Measurements from ENCODE around the gene SPRR5.

Gene SPRR5

DNA sequence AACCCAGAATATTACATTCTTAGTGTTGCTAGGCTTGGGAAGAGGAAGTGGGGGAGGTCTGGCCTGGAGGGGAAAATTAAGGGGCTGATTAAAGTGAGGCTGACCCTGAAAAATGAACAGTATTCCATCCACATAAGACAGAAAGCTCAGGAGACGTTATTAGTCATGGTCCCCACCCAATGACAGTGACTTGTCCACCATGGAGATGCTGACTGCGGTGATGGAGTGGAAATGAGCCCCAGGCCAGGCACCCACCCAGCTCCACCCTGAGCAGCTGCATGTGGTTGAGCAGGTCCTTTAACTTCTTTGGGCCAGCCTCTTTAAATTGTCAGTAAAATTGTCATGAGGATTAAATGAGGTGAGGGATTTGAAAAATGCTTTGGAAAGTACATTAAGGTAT, 22.0 kb downstream of the SPRR5 start:
- no peak for TF ChIP-seq ZFX (IDR thresholded peaks at IDR 0.05)
- TF ChIP-seq, protein P1, sequence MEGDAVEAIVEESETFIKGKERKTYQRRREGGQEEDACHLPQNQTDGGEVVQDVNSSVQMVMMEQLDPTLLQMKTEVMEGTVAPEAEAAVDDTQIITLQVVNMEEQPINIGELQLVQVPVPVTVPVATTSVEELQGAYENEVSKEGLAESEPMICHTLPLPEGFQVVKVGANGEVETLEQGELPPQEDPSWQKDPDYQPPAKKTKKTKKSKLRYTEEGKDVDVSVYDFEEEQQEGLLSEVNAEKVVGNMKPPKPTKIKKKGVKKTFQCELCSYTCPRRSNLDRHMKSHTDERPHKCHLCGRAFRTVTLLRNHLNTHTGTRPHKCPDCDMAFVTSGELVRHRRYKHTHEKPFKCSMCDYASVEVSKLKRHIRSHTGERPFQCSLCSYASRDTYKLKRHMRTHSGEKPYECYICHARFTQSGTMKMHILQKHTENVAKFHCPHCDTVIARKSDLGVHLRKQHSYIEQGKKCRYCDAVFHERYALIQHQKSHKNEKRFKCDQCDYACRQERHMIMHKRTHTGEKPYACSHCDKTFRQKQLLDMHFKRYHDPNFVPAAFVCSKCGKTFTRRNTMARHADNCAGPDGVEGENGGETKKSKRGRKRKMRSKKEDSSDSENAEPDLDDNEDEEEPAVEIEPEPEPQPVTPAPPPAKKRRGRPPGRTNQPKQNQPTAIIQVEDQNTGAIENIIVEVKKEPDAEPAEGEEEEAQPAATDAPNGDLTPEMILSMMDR (conservative IDR thresholded peaks at IDR 0.05): no peak
- H3K27ac ChIP-seq: no peak overlapping the region

DNA sequence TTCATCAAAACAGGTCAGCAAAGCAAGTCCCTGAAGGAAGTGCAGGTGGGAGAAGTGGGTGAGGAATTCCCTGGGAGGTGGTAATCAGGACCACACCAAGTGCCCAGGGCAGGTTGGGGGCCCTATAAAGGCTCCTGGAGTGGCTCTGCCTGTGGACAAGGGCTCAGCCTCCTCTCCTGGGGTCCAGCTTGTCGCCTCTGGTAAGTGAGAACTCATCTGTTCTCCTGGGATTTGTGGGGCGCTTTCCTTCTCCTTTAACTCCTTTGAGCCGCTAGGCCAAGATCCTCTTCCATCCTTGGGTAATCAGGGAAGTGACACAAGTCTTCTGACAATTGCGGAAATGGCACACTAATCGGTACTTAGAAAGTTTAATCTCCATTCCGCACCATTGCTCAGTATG, 23.5 kb downstream of the SPRR5 start, which contains the start of gene SPRR4:
Gene SPRR4 (plus strand): TSS at position 154 of the 400 bp plus-strand sequence. CDS start 1,243 bp downstream, outside the sequence.
- no peak within 1 kb of the TSS for H3K27ac ChIP-seq
- TF ChIP-seq, protein P1 (conservative IDR thresholded peaks at IDR 0.05): no peak
- TF ChIP-seq ZFX (IDR thresholded peaks at IDR 0.05): no peak

DNA sequence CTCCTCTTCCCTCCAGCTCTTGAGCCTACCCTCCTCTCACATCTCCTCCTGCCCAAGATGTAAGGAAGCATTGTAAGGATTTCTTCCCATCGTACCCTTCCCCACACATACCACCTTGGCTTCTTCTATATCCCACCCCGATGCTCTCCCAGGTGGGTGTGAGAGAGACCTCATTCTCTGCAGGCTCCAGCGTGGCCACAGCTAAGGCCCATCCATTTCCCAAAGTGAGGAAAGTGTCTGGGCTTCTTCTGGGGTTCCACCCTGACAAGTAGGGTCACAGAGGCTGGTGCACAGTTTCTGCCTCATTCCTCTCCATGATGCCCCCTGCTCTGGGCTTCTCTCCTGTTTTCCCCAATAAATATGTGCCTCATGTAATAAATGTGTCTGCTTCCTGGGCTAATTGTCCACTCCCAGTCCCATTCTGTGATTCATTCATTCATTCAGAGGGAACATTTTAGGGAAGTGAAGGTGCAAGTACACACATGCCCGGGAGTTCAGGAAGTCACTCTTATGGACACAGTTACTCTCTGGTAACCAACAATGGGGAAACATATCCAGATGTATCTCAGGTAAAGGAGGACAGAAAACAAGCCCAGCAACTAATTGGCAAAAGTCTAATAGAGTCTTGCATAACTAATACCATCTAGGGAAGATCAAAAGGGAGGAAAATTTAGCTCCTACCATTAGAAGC, 25.3 kb downstream of the SPRR5 start:
- no peak overlapping the region for H3K27ac ChIP-seq
- TF ChIP-seq, protein P1 (conservative IDR thresholded peaks at IDR 0.05): no peak
- no peak for TF ChIP-seq ZFX (IDR thresholded peaks at IDR 0.05)

DNA sequence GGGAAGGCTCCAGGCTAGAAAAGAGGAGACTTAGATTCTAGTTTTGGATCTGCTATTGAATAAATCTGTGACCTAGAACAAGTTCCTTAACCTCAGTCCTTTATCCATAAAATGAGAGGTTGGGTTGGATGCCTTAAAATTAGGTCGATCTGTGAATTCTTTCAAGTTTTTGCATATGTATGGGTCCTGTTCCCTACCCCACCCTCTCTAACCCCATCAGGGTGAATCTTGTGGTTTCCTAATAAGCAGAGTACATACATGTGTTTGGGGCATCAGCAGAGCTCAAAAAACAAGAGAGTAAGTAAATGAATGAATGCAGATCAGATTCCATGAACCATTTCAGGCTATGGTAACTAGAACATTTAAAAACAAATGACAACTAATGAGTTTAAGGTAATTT, 29.7 kb downstream of the SPRR5 start:
- no peak for TF ChIP-seq ZFX (IDR thresholded peaks at IDR 0.05)
- TF ChIP-seq, protein P1 (conservative IDR thresholded peaks at IDR 0.05): no peak

DNA sequence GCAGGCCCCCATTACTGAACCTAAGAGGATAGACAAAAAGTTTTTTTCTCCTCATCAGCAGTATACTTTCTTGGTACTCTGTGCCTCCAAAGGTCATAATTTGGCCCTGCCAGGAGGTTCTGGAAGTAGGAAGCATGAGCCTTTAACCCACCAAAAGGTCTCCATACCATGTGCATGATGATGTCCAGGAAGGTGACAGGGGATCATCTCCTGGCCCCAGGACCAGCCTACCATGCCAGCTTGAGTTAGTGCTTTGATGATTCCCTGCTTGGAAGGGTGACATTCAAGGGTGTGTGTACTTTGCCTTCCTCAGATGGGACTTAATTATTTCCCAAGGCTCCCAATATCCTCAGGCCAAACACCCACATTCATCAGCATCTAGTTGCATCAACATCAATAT, 30.6 kb downstream of the SPRR5 start:
- no peak for TF ChIP-seq ZFX (IDR thresholded peaks at IDR 0.05)
- TF ChIP-seq, protein P1 (conservative IDR thresholded peaks at IDR 0.05): no peak
- no peak overlapping the region for H3K27ac ChIP-seq

More for the DNA sequence above, 29.7 kb downstream of the SPRR5 start:
- H3K27ac ChIP-seq: no peak overlapping the region

DNA sequence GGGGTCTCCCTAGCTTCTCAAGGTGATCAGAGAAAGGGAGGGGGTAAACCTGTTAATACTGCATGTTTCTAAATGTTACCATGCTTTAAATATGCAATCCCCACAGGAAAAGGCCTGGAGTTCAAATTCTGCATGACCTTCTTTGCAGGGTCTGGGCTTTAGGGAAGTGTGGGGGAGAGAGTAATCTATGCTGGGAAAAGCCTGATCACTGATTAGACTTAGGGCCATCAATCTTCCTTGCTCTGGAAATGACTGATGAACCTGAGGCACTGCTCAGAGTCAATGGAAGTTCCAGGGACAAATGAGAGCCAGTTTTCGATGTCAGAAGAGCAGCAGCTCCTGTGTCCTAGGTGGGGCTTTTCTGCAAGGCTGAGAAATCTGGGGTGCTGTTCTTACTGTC, 33.7 kb downstream of the SPRR5 start:
- TF ChIP-seq ZFX (IDR thresholded peaks at IDR 0.05): no peak
- TF ChIP-seq, protein P1 (conservative IDR thresholded peaks at IDR 0.05): no peak
- H3K27ac ChIP-seq: no peak overlapping the region

DNA sequence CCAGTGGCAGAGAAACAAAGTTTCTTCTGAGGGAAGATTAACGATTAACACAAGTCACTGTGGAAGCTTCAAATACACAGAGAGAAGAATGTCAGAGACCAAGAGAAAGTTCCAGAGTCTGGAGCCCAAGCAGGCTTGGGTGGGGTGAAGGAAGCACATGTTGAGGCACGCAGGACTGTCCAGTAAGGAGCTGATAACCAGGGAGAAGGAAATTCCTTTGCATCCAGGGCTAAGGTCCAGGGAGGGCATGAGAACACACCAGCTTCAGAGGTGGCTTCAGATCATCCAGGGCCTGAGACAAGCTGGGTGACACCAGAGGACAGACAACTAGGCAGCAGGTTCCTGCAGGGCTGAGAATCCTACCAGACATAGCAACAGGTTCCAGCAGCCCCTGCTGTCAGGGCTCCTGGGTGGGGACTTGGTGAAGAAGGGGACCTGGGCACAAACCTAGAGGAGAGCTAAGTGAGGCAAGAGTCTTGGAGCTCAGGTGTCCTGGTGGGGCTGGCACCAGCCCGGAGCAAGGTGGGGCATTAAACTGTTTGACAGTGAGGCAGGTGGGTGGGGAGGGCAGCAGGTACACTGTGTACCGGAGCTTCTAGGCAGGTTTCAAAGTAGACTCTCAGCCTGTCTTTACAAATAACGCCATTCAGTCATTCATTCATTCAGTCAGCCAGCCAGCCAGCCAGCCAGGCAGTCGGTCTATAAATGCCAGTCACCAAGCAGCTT, 34.3 kb downstream of the SPRR5 start:
- H3K27ac ChIP-seq: no peak overlapping the region
- TF ChIP-seq, protein P1 (conservative IDR thresholded peaks at IDR 0.05): no peak
- TF ChIP-seq ZFX (IDR thresholded peaks at IDR 0.05): no peak
